GM21360 (cell line): ENCODE measurements around the gene MYH16.
A peak's percentile ranks its signal among the peaks of the same experiment; 100 is the strongest.
"Not testable (repeated sequence)": the region's sequence is repeated elsewhere in the genome, so short reads cannot be mapped to it uniquely, and the experiment has no call there.

Experiments
- ATAC-seq: cut with Tn5 transposase; IDR thresholded peaks from one replicate; pipeline ENCODE4 v1.9.1; 2021; ENCODE audit warnings: mild to moderate bottlenecking, moderate library complexity; ENCODE audit not compliant: unreplicated experiment

MYH16 gene

GRCh38 chr7:99301496-99301895, 28.9 kb downstream of the MYH16 start:
- no peak for ATAC-seq

DNA sequence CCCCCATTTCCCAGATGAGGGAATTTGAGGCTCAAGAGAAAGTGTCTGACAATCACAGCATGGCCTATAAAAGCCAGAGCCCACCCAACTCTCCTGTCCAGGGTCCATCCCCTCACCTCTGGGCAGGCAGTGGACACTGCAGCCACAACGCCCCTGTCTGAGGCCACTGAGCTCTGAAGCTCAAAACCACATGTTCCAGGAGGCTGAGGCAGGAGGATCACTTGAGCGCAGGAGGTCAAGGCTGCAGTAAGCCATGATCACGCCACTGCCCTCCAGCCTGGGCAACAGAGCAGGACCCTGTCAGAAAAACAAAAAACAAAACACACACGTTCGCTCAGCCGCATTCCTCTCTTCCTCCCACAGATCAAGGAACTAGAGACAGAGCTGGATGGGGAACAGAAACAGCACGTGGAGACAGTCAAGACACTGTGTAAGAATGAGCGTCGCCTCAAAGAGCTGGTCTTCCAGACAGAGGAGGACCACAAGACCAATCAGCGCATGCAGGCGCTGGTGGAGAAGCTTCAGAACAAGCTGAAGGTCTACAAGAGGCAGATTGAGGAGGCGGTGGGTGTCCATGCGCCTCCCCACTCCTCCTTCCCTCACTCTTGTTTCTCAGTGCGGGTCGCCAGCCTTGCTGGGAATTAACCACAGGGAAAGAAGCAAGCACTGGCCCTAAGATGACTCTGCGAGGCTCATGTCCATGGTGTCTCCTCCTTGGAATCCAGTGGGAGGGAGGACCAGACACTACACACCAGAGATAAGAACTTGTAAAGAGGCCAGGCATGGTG, 33.0 kb downstream of the MYH16 start:
- ATAC-seq, result no peak

DNA sequence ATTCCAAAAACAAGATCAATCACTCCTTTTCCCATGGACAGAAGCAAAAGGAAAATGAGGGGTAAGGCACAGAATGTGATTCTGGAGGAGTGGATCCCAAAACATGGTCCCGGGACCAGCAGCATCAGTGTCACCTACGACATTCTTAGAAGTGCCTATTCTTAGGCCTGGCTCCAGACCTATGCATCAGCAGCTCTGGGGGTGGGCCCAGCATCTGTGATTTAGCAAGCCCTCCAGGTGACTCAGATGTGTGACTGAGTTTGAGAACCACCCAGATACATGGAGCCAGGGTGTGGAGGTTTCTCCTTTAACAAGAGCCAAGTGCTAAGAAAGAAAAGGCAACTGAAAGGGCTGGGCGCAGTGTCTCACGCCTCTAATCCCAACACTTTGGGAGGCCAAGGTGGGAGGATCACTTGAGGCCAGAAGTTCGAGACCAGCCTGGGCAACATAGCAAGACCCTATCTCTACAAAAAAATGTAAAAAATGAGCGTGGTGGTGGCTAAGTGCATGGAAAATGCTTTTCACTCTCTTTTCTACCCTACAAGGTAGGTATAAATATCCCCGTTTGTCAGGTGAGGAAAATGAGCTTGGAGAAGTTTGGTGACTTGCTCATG, 35.9 kb downstream of the MYH16 start:
- ATAC-seq, result no peak

DNA sequence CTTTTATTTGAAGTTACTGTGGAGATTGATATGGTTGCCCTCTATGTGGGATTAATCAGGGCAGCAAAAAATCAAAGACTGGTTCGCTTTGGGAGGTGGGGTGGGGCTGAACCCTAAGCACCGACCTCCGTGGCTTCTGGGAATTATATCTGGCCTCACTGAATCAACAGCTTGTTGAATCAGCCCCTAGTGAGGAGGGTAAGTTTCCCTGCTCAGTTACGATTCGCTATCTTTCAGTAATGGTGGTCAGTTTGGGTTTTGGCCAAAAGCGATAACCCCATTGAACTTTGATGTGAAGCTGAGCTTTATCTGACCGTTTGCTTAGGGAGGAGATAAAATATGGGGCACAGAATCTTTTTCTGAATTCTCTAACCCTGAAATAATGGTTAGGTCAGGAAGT, 36.5 kb downstream of the MYH16 start:
- no peak for ATAC-seq

GRCh38 chr7:99310004-99310403, 37.4 kb downstream of the MYH16 start:
- no peak for ATAC-seq

GRCh38 chr7:99311702-99312101, 39.1 kb downstream of the MYH16 start:
- ATAC-seq, result no peak

GRCh38 chr7:99312316-99313203, 39.9 kb downstream of the MYH16 start:
- no peak for ATAC-seq

DNA sequence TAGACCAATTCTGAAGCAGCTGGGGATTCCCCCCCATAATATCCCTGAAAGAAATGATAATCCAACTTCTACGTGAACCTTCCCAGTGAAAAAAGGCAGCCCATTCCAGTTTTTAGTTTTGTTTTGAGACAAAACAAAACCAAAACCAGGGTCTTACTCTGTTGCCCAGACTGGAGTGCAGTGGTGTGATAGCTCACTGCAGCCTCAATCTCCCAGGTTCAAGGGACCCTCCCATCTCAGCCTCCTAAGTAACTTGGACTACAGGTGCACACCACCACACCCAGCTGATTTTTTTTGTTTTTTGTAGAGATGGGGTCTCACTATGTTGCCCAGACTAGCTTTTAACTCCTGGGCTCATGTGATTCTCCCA, 40.5 kb downstream of the MYH16 start:
- no peak for ATAC-seq

GRCh38 chr7:99314504-99314903, 41.9 kb downstream of the MYH16 start:
- ATAC-seq, result no peak

DNA sequence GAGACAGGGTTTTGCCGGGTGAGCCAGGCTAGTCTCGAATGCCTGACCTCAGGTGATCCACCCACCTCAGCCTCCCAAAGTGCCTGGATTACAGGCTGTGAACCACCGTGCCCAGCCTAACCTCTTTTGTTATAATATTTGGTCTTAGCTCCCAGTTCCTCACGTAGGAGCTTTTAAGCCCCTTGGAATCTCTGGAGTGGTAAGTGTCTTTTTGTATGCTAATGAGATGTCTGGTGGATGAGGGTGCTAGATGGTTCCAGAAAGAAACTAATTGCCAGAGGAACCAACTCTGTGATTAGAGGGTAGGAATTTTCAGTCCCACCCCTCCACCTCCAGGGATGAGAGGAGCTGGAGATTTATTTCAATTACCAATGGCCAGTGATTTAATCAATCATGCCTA, 47.7 kb downstream of the MYH16 start:
- no peak for ATAC-seq

- not testable (repeated sequence) for ATAC-seq
Measured at GRCh38 chr7:99322659-99323058, 50.0 kb downstream of the MYH16 start.

DNA sequence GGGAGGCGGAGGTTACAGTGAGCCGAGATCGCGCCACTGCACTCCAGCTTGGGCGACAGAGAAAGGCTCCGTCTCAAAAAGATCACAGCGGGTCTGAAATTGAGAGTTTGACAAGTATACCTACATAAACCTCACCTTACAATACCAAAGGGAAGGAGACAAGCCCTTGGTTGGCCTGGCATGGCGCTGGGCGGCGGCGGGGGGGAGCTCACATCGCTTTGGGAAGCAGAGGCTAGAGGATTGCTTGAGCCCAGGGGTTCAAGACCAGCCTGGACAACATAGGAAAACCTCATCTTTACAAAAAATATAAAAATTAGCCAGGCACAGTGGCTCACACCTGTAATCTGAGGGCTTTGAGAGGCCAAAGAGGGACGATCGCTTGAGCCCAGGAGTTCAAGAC, 51.9 kb downstream of the MYH16 start:
- ATAC-seq, result no peak

GRCh38 chr7:99325001-99325493, 52.4 kb downstream of the MYH16 start:
- ATAC-seq, result no peak

GRCh38 chr7:99325592-99326407, 53.2 kb downstream of the MYH16 start, which contains the start of gene ARPC1A:
Gene ARPC1A, plus strand, starts transcription at chr7:99325898. Its CDS starts 7,456 bp downstream, at chr7:99333354.
- ATAC-seq, result peak; percentile 82

- no peak for ATAC-seq
Measured at GRCh38 chr7:99326408-99326782, 53.8 kb downstream of the MYH16 start.

DNA sequence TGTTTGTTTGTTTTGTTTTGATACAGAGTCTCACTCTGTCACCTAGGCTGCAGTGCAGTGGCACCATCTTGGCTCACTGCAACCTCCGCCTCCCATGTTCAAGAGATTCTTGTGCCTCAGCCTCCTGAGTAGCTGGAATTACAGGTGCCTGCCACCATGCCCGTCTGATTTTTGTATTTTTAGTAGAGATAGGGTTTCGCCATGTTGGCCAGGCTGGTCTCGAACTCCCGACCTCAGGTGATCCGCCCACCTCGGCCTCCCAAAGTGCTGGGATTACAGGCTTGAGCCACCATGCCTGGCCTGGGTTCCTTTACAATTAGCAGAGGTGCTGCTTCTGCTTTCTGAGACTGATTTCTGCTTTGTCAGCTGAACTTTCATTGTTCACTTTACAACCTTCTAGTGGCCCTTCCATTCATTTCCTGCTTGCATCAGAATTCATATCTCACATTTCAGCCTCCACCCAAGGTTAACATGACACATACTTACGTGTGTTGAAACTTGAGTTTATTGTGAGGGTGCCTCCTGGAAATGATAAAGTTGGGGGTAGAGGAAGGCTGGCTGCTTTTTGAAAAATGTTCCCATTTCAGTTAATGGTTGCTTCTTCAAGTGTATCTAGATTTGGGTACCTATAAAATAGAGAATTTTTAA, 57.8 kb downstream of the MYH16 start:
- not testable (repeated sequence) for ATAC-seq

DNA sequence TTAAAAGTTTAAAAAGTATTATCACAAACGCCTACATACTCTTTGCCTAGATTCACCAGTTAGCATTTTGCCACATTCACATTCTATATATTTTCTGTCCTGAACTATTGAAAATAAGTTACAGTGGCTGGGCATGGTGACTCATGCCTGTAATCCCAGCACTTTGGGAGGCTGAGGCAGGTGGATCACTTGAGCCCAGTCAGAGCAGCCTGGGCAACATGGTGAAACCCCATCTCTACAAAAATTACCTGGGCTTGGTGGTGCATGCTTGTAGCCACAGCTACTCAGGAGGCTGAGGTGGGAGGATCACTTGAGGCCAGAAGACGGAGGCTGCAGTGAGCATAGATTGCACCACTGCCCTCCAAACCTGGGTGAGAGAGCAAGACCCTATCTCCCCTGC, 58.4 kb downstream of the MYH16 start:
- ATAC-seq, result no peak

GRCh38 chr7:99339595-99339994, 67.0 kb downstream of the MYH16 start:
- ATAC-seq, result no peak

GRCh38 chr7:99340659-99341058, 68.0 kb downstream of the MYH16 start:
- ATAC-seq, result no peak

GRCh38 chr7:99344061-99344647, 71.5 kb downstream of the MYH16 start:
- no peak for ATAC-seq
